ENCODE measurements around the gene ACTR6. TPM values are rescaled to one million over a fixed set of nuclear protein-coding genes. Genes with fewer than 3 reads are reported as not detected.

ACTR6 gene
- total RNA-seq (2014; rRNA removed; shearing (Covaris generic); ENCODE audit: low replicate concordance), result 19.0 and 26.8 TPM in 2 replicates

DNA sequence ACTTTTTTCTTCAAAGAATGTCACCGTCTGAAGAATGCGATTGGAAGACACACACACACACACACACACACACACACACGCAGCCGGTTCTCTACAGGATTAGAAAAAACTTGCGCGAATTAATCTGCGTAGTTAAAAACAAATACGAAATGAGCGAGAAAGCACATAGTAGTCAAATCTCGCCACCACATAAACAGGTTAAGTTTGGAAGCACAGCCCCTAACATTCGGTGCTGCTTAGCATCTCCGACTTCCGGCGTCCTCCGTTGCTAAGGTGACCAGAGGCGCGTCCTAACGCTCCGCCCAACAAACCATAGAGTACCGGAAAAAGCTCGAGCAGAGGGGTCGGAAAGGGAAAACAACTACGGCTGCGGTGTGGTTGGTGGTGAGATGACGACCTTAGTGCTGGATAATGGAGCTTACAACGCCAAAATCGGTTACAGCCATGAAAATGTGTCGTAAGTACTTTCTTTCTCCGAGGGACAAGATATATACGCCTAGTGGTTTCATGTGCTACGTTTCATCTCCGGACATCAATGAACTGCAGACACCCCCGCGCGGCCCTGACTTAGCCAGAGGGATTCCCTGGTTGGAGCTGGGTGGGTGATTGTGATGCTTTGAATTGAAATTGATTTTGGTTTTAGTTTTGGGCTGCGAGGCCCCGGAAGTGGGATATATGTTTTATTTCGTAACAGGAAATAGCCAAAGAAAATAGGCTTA, at the start of gene ACTR6:
Gene ACTR6, plus strand, starts transcription at position 353 of the 719 bp plus-strand sequence. Its CDS starts 37 bp downstream, at position 390.
- peak; percentile 93 for DNase-seq (ENCODE audit: low read depth)
- in situ Hi-C loops (cut with HindIII; ENCODE audit: low pct_unique_long_range_greater_than_20kb, low sequenced_read_pairs), result no loop called here

DNA sequence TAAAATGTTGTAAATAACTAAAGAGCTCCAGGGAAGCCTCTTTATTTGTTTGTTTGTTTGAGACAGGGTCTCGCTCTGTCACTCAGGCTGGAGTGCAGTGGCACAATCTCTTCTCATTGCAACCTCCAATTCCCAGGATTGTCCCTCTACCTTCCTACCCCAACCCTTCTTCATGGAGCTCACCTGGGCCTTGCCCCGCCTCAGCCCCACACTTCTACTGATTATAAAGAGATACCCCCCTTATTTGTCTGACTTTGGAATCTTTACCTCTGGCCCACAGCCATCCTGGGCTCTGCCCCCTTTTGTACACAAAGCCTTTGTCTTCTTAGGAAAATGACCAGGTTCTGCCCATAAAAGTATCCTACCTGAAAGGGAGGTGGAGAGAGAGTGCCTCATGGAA, 48.8 kb upstream of the ACTR6 start:
- in situ Hi-C loops (cut with HindIII; ENCODE audit: low pct_unique_long_range_greater_than_20kb, low sequenced_read_pairs), result no loop called here
- DNase-seq (ENCODE audit: low read depth), result no peak

DNA sequence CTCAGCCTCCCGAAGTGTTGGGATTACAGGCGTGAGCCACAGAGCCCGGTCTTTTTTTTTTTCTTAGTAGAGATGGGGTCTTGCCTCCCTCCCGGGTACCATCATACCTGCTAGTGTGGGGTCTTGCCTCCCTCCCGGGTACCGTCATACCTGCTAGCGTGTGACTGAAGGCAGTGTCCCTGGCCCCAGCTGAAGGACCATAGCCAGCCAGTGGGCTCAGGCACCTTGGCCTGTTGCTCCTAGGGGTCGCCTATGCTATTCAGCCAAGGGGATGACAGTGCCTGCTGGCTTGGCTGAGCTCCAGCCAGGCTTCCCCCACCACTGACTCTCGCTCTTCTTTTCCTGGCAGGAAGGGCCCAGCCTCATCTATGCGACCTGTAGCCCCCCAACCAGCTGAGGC, 47.5 kb upstream of the ACTR6 start:
- in situ Hi-C loops (cut with HindIII; ENCODE audit: low pct_unique_long_range_greater_than_20kb, low sequenced_read_pairs), result no loop called here
- no peak for DNase-seq (ENCODE audit: low read depth)

DNA sequence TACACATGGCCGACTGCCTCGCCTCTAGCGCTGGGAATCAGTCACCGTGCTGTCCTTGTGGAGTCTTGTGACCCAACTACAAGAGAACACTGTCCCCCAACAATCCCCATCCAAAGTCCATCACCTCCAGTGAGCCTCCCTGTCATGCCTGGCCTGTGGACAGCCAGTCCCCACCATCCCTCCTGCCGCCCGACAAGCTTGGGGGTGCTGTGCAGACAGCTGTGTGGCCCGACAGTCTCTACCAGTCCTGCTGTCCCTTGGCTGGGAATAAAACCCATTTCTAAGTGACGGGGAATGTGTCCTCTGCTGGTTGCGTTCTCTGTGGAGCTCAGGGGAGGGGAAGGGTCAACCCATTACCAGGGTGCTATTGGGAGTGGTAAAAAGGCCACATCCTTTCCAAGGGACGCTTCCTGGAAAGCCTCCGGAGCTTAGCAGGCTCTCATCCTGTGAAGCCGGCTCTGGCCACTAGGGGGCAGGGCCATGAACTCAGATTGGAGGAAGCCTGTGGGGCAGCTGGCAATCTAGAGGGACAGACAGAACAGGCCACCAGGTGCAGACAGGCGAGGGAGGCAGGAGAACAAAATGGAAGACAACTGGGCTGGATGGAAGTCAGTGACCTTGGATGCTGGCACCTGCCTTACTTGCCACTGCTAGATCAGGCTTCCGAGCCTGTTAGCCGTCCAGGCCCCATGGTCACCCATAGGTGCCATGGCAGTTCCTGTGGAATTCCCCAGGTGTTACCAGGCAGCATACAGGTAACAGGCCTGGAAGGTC, 46.0 kb upstream of the ACTR6 start:
- peak; percentile 27 for DNase-seq (ENCODE audit: low read depth)

DNA sequence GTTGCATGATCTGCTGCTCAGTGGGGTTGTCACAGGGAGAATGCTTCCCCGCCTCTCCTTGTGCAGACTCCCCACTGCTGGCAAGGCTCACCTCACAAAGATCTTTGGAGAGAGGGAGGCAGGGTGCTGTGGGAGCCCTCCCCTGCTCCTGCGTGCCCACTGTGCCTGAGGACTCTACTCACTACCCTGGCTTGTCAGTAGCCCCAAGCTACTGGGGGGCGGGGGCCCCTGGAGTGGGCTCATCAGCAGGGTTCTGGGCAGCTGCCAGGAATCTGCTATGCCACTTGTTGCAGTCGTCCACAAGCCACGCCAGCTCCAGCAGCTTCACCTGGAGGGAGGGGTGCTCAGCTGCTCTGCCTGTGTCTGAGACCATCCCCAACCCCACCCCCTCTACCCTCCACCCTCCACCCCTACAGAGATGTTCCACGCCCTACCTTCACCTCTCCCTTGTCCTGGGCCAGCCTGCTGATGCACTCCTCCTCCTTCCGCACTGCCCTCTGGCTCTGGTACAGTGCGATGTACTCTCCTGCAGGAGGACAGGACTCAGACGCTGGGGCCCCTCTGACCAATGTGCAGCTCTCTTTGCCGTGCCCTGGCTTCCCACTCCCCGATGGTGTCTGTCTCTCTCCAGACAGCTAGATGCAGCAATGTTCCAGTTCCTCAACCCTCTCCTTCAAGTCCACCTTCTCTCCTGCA, 43.7 kb upstream of the ACTR6 start:
- in situ Hi-C loops (cut with HindIII; ENCODE audit: low pct_unique_long_range_greater_than_20kb, low sequenced_read_pairs), result no loop called here
- no peak for DNase-seq (ENCODE audit: low read depth)

More for the DNA sequence above, 46.0 kb upstream of the ACTR6 start:
- in situ Hi-C loops (cut with HindIII; ENCODE audit: low pct_unique_long_range_greater_than_20kb, low sequenced_read_pairs), result no loop called here

DNA sequence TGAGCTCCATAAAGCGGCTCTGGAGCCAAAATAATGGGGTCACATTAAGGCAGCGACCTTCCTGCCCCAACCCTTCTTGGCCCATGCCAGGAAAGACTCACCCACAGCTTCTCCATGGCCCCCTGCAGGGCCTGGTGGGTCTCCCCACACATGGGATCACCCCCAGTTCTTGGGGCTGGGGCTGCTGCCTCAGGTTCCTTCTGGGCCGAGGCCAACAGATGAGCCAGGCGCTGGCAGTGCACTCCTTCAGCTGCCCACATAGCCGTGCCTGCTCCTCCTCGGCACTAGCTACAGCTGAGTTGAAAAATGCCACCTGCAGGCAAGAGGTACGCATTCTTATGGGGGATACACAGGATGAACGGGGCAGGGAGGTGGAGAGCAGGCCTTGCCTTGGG, 43.2 kb upstream of the ACTR6 start:
- in situ Hi-C loops (cut with HindIII; ENCODE audit: low pct_unique_long_range_greater_than_20kb, low sequenced_read_pairs), result no loop called here
- no peak for DNase-seq (ENCODE audit: low read depth)

GRCh38 chr12:100158535-100158934, 42.1 kb upstream of the ACTR6 start:
- DNase-seq (ENCODE audit: low read depth), result no peak
- in situ Hi-C loops (cut with HindIII; ENCODE audit: low pct_unique_long_range_greater_than_20kb, low sequenced_read_pairs), result no loop called here

- no peak for DNase-seq (ENCODE audit: low read depth)
- in situ Hi-C loops (cut with HindIII; ENCODE audit: low pct_unique_long_range_greater_than_20kb, low sequenced_read_pairs), result no loop called here
Observed at GRCh38 chr12:100159391-100160104, 41.1 kb upstream of the ACTR6 start.

GRCh38 chr12:100163416-100164152, 37.0 kb upstream of the ACTR6 start:
- in situ Hi-C loops (cut with HindIII; ENCODE audit: low pct_unique_long_range_greater_than_20kb, low sequenced_read_pairs), result no loop called here

GRCh38 chr12:100164153-100164704, 36.4 kb upstream of the ACTR6 start:
- DNase-seq (ENCODE audit: low read depth), result no peak
- in situ Hi-C loops (cut with HindIII; ENCODE audit: low pct_unique_long_range_greater_than_20kb, low sequenced_read_pairs), result no loop called here

More at GRCh38 chr12:100163416-100164152, 37.0 kb upstream of the ACTR6 start:
- DNase-seq (ENCODE audit: low read depth), result peak; percentile 59

- no peak for DNase-seq (ENCODE audit: low read depth)
- in situ Hi-C loops (cut with HindIII; ENCODE audit: low pct_unique_long_range_greater_than_20kb, low sequenced_read_pairs), result no loop called here
Observed at GRCh38 chr12:100165356-100165755, 35.3 kb upstream of the ACTR6 start.

DNA sequence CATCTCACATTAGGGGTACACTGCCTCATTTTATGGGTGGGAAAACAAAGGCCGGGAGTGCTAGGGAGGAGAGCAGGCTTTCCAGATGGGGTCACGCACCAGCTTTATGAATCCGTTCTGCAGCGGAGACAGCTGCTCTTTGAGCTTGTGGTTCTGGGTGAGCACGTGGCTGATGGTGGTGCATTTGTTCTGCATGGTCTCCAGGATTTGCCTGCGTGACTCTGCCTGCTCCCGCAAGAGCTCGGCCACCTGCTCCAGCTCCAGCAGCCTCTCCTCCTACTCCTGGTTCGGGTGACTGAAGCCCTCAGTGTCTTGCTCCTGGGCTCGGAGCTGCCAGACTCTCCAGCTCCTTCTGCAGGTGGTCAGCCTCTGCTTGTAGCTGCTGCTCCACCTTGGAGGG, 34.4 kb upstream of the ACTR6 start:
- in situ Hi-C loops (cut with HindIII; ENCODE audit: low pct_unique_long_range_greater_than_20kb, low sequenced_read_pairs), result no loop called here

GRCh38 chr12:100168562-100168961, 32.1 kb upstream of the ACTR6 start:
- in situ Hi-C loops (cut with HindIII; ENCODE audit: low pct_unique_long_range_greater_than_20kb, low sequenced_read_pairs), result no loop called here

More for the DNA sequence above, 34.4 kb upstream of the ACTR6 start:
- no peak for DNase-seq (ENCODE audit: low read depth)

GRCh38 chr12:100169345-100169744, 31.3 kb upstream of the ACTR6 start:
- in situ Hi-C loops (cut with HindIII; ENCODE audit: low pct_unique_long_range_greater_than_20kb, low sequenced_read_pairs), result no loop called here
- DNase-seq (ENCODE audit: low read depth), result no peak

More at GRCh38 chr12:100168562-100168961, 32.1 kb upstream of the ACTR6 start:
- DNase-seq (ENCODE audit: low read depth), result no peak

DNA sequence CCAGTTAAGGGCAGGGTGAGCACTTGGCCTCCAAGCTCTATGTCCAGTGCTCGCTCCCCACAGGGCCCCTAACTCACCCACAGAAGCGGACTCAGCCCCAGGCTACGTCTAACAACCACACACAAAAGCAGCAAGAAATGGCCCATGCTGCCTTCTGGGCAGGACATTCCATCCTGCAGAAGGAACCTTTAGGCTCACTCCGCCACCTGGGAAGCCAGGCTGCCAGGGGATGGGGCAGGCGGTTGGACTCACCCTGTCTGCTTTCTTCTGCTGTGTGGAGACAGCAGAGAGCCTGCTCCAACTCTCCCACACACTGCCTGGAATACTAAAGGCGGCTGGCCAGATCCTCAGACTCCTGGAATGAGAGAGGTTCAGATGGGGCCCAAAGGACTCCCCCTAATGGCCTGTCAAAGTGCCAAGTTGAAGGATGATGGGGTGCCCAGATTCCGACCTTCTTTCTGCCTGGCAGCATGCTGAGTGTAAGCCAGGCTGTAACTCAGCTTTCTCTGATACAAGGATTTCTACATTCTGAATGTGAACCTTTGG, 30.2 kb upstream of the ACTR6 start:
- DNase-seq (ENCODE audit: low read depth), result no peak
- in situ Hi-C loops (cut with HindIII; ENCODE audit: low pct_unique_long_range_greater_than_20kb, low sequenced_read_pairs), result no loop called here

DNA sequence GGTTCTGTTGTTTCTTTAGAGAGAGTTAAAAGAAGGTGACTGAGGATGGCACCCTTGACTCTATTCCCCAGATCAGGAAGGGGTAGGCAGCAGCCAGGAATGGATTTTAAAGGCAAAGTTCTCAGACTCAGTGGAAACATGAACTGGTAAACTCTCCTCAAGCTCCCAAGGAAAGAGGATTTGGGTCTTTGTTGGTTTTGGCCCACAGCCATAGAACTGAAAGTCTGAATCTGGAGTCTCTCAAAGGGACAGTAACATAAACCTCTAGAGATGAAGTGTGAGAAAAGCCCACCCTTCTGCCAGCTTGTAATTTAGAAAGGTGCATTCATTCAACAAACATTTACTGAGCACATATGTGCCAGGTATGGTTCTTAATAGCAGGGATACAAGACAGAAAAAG, 29.4 kb upstream of the ACTR6 start:
- in situ Hi-C loops (cut with HindIII; ENCODE audit: low pct_unique_long_range_greater_than_20kb, low sequenced_read_pairs), result no loop called here
- DNase-seq (ENCODE audit: low read depth), result no peak

- no peak for DNase-seq (ENCODE audit: low read depth)
- in situ Hi-C loops (cut with HindIII; ENCODE audit: low pct_unique_long_range_greater_than_20kb, low sequenced_read_pairs), result no loop called here
Observed at GRCh38 chr12:100173111-100173510, 27.5 kb upstream of the ACTR6 start.

All from Caki2 (cell line).